K562 (cell line): Measurements from ENCODE around the gene MEPE. TPM values are rescaled to one million over a fixed set of nuclear protein-coding genes. Genes with fewer than 3 reads are reported as not detected.

ENCODE experiments used
- ATAC-seq: fragments of 200-7000 bp; cut with Tn5 transposase; 3 replicates; pipeline ENCODE4 v1.9.1; 2020; ENCODE audit warnings: moderate library complexity
- BruUV-seq: library from RNA; stranded (reverse); fragments of 400-500 nt; replicated peaks from 2 replicates; lab custom pipeline; 2021; lab: Mats Ljungman, UMichigan
- CTCF ChIA-PET: fragments of 300-600 bp; formaldehyde crosslinking; extraction: SDS; loops from one replicate; lab custom pipeline; 2021; ENCODE audit warnings: low intra/inter-chr PET ratio; lab: Yijun Ruan, JAX
- POLR2A ChIA-PET: fragments of 300-600, 350-650 bp; sonication (Branson Sonifier 250); formaldehyde crosslinking; extraction: SDS; loops from one replicate; lab custom pipeline; 2021; ENCODE audit warnings: antibody characterized with exemption, inconsistent platforms; lab: Yijun Ruan, JAX
- DNase-seq, 4 experiments: peaks; one replicate each; pipeline versions ENCODE4 v3.0.0 to v3.0.0-alpha.2; 2011 to 2018; ENCODE audit warnings: low spot score in 3 of 4, mixed read lengths in 3 of 4; ENCODE audit errors: extremely low read depth in 1 of 4
- FAIRE-seq: peaks from 2 replicates; lab custom pipeline; 2011; peaks lifted over from hg19 to GRCh38; lab: Jason Lieb, UNC
- H2AFZ ChIP-seq: 2 replicates; pipeline ENCODE4 v1.6.0; 2011; ENCODE audit warnings: low read depth, low read length, control low read depth, inconsistent platforms
- H3K27ac ChIP-seq: fragments of 200-600 bp; 3 replicates; pipeline ENCODE4 v1.8.0; 2011; ENCODE audit warnings: low read depth, mild to moderate bottlenecking, control low read depth, inconsistent platforms, low read length, moderate library complexity, mixed read lengths; ENCODE audit errors: extremely low read depth
- H3K27me3 ChIP-seq, 2 experiments: fragments of 300-600 bp in 1 of 2; 2 replicates in 1 of 2; 3 replicates in 1 of 2; pipeline versions ENCODE4 v1.6.0 to v1.8.0; 2011; ENCODE audit warnings: inconsistent platforms in 2 of 2, low read length in 2 of 2, mild to moderate bottlenecking in 1 of 2, mixed read lengths in 1 of 2, moderate library complexity in 1 of 2; ENCODE audit not compliant: control insufficient read depth in 2 of 2, insufficient read depth in 2 of 2
- H3K36me3 ChIP-seq: fragments of 300-600 bp; 3 replicates; pipeline ENCODE4 v1.8.0; 2011; ENCODE audit warnings: mild to moderate bottlenecking, low read length, inconsistent platforms; ENCODE audit not compliant: control insufficient read depth, insufficient read depth
- H3K4me1 ChIP-seq, 2 experiments: fragments of 200-600 bp in 1 of 2; replicated peaks in 1 of 2; 2 replicates in 1 of 2; 3 replicates in 1 of 2; pipeline versions ENCODE4 v1.5.1 to v1.8.0; 2011; ENCODE audit warnings: inconsistent platforms in 2 of 2, low read length in 2 of 2, mild to moderate bottlenecking in 1 of 2, mixed read lengths in 1 of 2, moderate library complexity in 1 of 2; ENCODE audit not compliant: control insufficient read depth in 2 of 2, insufficient read depth in 2 of 2
- H3K4me2 ChIP-seq: 2 replicates; pipeline ENCODE4 v1.6.1; 2011; ENCODE audit warnings: low read length, control low read depth, inconsistent platforms, mixed read lengths; ENCODE audit not compliant: insufficient read depth
- H3K4me3 ChIP-seq: fragments of 200-600 bp; sonication (generic), shearing (Covaris generic); 2 replicates; pipeline ENCODE4 v1.5.1; 2016; ENCODE audit warnings: control low read depth, inconsistent platforms
- H3K79me2 ChIP-seq: fragments of 200-600 bp; 3 replicates; pipeline ENCODE4 v1.8.0; 2011; ENCODE audit warnings: low read length, inconsistent platforms; ENCODE audit not compliant: control insufficient read depth, insufficient read depth
- H3K9ac ChIP-seq, 2 experiments: 2 replicates each; pipeline versions ENCODE4 v1.6.0 to v1.6.1; 2011; ENCODE audit warnings: low read depth in 2 of 2, low read length in 2 of 2, control low read depth in 1 of 2, inconsistent platforms in 1 of 2, mild to moderate bottlenecking in 1 of 2, mixed read lengths in 1 of 2; ENCODE audit not compliant: insufficient read depth in 1 of 2
- H3K9me1 ChIP-seq: one replicate; pipeline ENCODE4 v1.6.0; 2011; ENCODE audit warnings: inconsistent platforms, mild to moderate bottlenecking, low read length, moderate library complexity; ENCODE audit not compliant: control insufficient read depth, insufficient read depth
- H3K9me3 ChIP-seq: replicated peaks from 2 replicates; pipeline ENCODE4 v1.5.1; 2011; ENCODE audit warnings: low read depth, low read length, inconsistent platforms; ENCODE audit not compliant: control insufficient read depth, insufficient read depth
- H4K20me1 ChIP-seq: replicated peaks from 2 replicates; pipeline ENCODE4 v1.6.1; 2011; ENCODE audit warnings: low read length, inconsistent platforms, mixed read lengths; ENCODE audit not compliant: control insufficient read depth, insufficient read depth
- ADNP ChIP-seq: fragments of 200-800 bp; sonication (Bioruptor generic); IDR thresholded peaks from 2 replicates; pipeline ENCODE4 v1.6.1; 2016; ENCODE audit warnings: missing genetic modification characterization, missing compliant biosample characterization
- ATF6 ChIP-seq: sonication (generic); formaldehyde crosslinking; IDR thresholded peaks from 2 replicates; pipeline ENCODE4 v1.4.0; 2020; ENCODE audit warnings: mild to moderate bottlenecking, missing genetic modification reagents
- CREM ChIP-seq: IDR thresholded peaks from 2 replicates; pipeline ENCODE4 v1.6.1; 2014; ENCODE audit warnings: antibody characterized with exemption, low read depth
- CTBP1 ChIP-seq: fragments of 450-650 bp; IDR thresholded peaks from 2 replicates; pipeline ENCODE4 v1.6.1; 2016; ENCODE audit warnings: borderline replicate concordance
- DACH1 ChIP-seq: fragments of 450-650 bp; IDR thresholded peaks from 2 replicates; pipeline ENCODE4 v1.6.1; 2018; ENCODE audit not compliant: partially characterized antibody
- HMBOX1 ChIP-seq: sonication (generic); IDR thresholded peaks from 2 replicates; pipeline ENCODE4 v1.6.1; 2016
- KLF13 ChIP-seq: fragments of 450-650 bp; IDR thresholded peaks from 2 replicates; pipeline ENCODE4 v1.6.1; 2016; ENCODE audit warnings: missing genetic modification characterization, low read depth, mild to moderate bottlenecking, missing compliant biosample characterization, moderate library complexity, borderline replicate concordance
- MBD1 ChIP-seq: fragments of 250-450 bp; sonication (Bioruptor Pico); IDR thresholded peaks from 2 replicates; pipeline ENCODE4 v1.8.0; 2022; ENCODE audit warnings: inconsistent platforms
- RUNX1 ChIP-seq: sonication (generic); IDR thresholded peaks from 2 replicates; pipeline ENCODE4 v1.6.1; 2016; ENCODE audit warnings: antibody characterized with exemption, low read depth
- THAP7 ChIP-seq: fragments of 250-450 bp; sonication (Bioruptor Pico); IDR thresholded peaks from 2 replicates; pipeline ENCODE4 v1.5.0; 2021
- ZNF551 ChIP-seq: fragments of 250-450 bp; sonication (Bioruptor Pico); IDR thresholded peaks from 2 replicates; pipeline ENCODE4 v1.5.0; 2021; ENCODE audit warnings: mild to moderate bottlenecking, moderate library complexity
- ZNF785 ChIP-seq: fragments of 250-450 bp; sonication (Bioruptor Pico); IDR thresholded peaks from 2 replicates; pipeline ENCODE4 v1.4.0; 2020; ENCODE audit warnings: mild to moderate bottlenecking
- WGBS: fragments of 100-300 bp; shearing (Covaris generic); methylation state at CpG from one replicate; pipeline ENCODE4 v1.1.6; 2016; ENCODE audit warnings: low coverage, mixed read lengths; ENCODE audit not compliant: insufficient coverage; ENCODE audit errors: missing lambda C conversion rate; 5-methylcytosine and 5-hydroxymethylcytosine counted together
- in situ Hi-C: fragments of 300-500 bp; cut with MboI; formaldehyde crosslinking; loops from 4 replicates; pipeline ENCODE4 v1.15.0; 2018; ENCODE audit warnings: inconsistent platforms, mixed read lengths
- intact Hi-C: fragments of 100-400 bp; cut with micrococcal nuclease; formaldehyde crosslinking; loops from 2 replicates; pipeline ENCODE4 v1.14.2; 2022
- polyA plus RNA-seq, 8 experiments: library from polyadenylated mRNA; depleted of rRNA in 4 of 8; stranded (reverse) in 5 of 8; unstranded in 3 of 8; fragments of >200 nt; fragmentation: Nextera tagmentation in 2 of 8; fragmentation: Illumina TruSeq in 1 of 8; extraction: Ambion mirVana in 2 of 8; extraction: Trizol in 1 of 8; gene quantifications; 2 replicates each; pipeline versions ENCODE4 v1.2.1 to v1.2.3, GENCODE V29; 2011 to 2014; ENCODE audit warnings: inconsistent platforms in 1 of 8, missing spikeins in 1 of 8
- total RNA-seq, 7 experiments: library from RNA; depleted of rRNA in 6 of 7; stranded (reverse); fragments of >200 nt in 6 of 7; fragmentation: Illumina TruSeq in 2 of 7; extraction: Trizol in 2 of 7; gene quantifications; 2 replicates each; pipeline versions ENCODE4 v1.2.1 to v1.2.3, GENCODE V29; 2011 to 2021; ENCODE audit warnings: low replicate concordance in 1 of 7

The MEPE gene
- total and polyA plus RNA-seq, 9 of the 15 experiments (the other 6 are each of a cell fraction or from before 2014, with no cell fraction given) = not detected

GRCh38 chr4:87803421-87803820, 29.3 kb upstream of the MEPE start:
- no peak overlapping the region for H3K9ac ChIP-seq
- H4K20me1 ChIP-seq = no peaks in the 10 kb centered on the region
- H2AFZ ChIP-seq = no peak overlapping the region
- H3K4me1 ChIP-seq = no peaks in the 10 kb centered on the region
- FAIRE-seq (no peak), ATAC-seq (no peak), DNase-seq (no peak)
- BruUV-seq = no TSS peak
- H3K27me3 ChIP-seq = no peaks in the 10 kb centered on the region; a peak in 1 of 5 replicates
- no peak overlapping the region for H3K27ac ChIP-seq
- no peaks in the 10 kb centered on the region for H3K79me2 ChIP-seq
- TF ChIP-seq CREM = no peak
- no peak for TF ChIP-seq KLF13 (tag)
- TF ChIP-seq ZNF551 (CRISPR knock-in tag) = no peak
- no peak for TF ChIP-seq HMBOX1
- no peak for TF ChIP-seq CTBP1
- no peak for TF ChIP-seq MBD1 (CRISPR knock-in tag)
- no peak for TF ChIP-seq DACH1
- no peak for TF ChIP-seq ADNP (tag)
- TF ChIP-seq THAP7 = no peak
- TF ChIP-seq ATF6 (CRISPR knock-in tag) = no peak
- TF ChIP-seq ZNF785 (CRISPR knock-in tag) = no peak
- no peak for TF ChIP-seq RUNX1
- in situ Hi-C loops (no loop called here), intact Hi-C loops (no loop called here)
- no peaks in the 10 kb centered on the region for H3K9me1 ChIP-seq
- H3K36me3 ChIP-seq = no peaks in the 10 kb centered on the region
- WGBS = 2% methylated on average over 2 of the region's 2 CpGs
- H3K9me3 ChIP-seq = no peaks in the 10 kb centered on the region
- H3K4me2 ChIP-seq = no peak overlapping the region
- no peak overlapping the region for H3K4me3 ChIP-seq
- ChIA-PET POLR2A (no interaction called here), CTCF (no interaction called here)
